ENCODE measurements around the gene ETFRF1.

The ETFRF1 gene, protein sequence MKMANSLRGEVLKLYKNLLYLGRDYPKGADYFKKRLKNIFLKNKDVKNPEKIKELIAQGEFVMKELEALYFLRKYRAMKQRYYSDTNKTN

DNA sequence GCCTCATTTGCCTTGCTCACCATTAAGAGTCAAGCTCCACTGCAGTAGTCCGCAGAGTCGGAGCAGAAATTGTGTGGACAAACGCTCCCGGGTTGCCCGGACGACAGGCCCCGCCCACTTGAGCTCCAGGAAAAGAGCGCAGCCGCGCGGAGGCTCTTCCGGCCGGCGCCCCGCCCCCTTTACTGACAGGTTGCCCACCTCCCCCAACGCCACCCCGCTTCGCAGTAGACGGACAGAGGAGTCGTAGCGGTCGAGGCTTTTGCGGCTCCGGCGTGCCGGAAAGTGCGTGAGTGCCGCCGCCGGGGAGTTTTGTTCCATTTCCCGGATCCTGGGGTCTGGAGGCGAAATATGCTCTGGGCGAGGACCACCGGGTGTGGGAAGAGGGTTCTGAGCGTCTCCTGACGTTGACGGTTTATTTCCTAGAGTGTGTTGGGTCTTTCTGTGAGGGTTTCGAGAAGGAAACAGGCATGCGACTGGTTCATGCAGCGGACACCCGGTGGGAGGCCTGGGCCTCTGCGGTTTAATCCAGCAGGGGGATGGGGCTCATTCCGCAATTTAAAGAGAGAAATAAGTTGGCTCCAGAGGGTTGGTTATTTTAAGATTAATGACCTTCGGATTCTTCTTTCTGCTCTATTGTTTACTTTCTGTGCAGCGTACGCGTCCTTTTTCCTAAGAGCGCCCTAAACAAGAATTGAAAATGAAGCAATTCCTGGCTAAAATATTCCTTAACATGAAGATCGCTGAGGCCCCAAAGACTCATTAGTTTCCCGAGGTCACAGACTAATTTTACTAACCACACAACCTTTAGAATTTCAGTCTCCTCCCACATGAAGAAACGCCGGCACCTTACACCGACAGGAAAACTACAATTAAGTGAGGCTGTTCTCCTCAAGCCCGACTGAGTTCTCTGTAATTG is at the start of gene ETFRF1, which contains the start of gene DNAI7:
Gene ETFRF1, plus strand, starts transcription at position 182 of the 916 bp plus-strand sequence. CDS start 8,720 bp downstream, outside the sequence.
Gene DNAI7, minus strand, starts transcription at position 105 of the 916 bp plus-strand sequence. Its CDS starts 82 bp downstream, at position 23.
- DNase-seq, result peak; percentile 93

DNA sequence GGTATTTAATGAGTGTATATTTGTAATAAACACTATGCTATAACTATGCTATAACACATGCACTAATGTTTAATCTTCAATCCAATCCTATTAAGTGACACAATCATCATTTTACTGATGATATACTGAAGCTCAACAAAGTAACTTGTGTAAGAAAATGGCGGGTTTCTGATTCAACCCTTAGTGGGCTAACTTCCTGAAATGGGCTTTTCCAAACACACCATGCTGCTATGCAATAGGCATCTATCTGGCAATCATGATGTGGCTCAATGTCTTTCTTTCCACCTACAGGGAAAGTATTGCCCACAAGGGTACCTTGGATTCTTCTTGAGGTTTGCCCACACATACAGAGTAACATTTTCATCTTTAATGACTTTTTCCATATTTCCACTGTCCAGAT is 48.4 kb upstream of the ETFRF1 start:
- DNase-seq, result peak; percentile 57

DNA sequence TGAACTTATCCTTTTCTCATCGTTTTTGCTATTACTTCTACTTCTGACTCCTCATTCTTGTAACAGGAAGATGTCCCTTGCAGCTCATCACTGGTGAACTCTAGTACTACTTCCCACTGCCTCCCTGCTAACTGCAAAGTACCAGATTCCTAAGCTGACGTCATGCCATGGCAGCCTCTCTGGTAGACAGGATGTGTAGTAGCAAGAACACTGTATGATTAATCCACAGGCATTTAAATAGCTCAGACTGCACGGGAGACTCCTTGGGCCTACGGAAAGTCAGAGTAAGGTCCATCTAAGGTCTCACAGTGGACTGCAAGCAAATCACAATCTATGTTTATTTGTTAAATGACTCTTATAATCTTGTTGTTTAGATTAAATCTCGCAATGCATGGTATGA is 43.6 kb upstream of the ETFRF1 start:
- peak; percentile 45 for DNase-seq

DNA sequence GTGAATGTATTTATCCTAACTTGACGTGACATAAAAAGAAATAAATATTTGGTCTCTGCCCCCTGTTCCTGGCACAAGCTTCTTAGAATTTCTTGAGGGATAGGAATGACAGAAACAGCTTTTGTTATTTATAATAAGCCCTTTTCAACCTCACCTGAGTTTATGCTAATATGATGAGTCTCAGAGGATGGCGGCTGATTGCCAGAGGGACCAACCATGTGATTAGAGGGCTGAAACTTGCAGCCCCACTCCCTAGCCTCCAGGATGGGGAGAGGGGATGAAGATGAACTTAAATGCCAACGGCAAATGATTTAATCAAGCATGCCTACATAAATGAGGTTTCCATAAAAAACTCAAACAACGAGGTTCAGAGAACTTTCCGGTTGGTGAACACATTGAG is 43.0 kb upstream of the ETFRF1 start:
- DNase-seq, result no peak

DNA sequence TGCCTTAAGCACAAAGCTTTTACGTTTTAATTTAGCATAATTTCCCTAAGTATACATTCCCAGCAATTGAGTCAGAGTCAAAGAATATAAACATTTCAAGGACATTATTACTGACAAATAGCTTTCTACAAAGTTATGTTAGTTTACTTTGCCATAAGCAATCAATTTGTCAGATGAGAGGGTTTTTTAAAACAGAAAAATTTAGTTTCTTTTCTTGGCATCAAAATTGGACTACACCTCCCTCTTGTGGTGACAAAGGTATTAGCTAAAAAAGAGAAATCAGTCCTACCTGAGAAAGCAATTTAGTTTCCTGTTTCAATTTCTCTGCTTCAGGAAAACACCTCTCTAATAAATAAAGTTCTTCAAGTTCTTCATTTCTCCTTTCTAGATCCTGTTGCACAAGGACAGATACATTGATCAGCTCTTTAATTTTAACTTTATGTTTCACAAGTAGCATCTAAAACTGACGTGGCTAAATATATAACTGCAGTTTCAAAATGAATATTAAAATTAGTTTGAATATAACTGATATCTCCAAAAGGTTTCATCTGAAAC is 39.9 kb upstream of the ETFRF1 start:
- DNase-seq, result peak; percentile 18

DNA sequence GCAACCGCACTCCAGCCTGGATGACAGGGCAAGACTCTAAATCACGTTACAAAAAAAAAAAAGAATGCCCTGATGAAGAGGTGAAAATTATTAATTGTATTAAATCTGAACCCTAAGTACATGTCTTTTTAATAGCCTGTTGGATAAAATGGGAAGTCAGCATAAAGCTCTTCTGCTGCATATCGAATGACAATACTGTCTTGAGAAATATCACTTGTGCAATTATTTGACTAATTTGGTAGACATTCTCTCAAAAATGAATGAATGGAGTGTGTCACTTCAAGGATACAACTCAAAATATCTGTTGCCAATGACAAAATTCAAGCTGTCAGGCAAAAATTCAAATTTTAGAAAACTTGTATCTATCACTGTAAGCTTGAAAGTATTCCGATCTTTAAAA is 39.0 kb upstream of the ETFRF1 start:
- peak; percentile 63 for DNase-seq

DNA sequence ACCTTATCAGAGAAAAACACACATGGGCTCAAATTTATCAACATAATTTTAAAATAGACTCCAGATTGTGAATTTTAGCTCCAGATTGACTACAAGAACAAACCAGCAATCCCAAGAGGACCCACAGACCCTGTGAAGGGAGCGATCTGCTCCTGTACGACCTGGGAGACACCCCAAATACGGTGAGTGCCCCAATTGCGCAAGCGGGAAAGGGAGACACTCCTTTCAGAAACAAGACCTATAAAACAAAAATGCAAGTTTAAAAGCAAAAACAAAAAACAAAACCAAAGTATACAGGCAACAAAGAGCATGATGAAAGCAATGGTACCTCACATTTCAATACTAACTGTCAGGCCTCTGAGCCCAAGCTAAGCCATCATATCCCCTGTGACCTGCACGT is 32.2 kb upstream of the ETFRF1 start:
- no peak for DNase-seq

DNA sequence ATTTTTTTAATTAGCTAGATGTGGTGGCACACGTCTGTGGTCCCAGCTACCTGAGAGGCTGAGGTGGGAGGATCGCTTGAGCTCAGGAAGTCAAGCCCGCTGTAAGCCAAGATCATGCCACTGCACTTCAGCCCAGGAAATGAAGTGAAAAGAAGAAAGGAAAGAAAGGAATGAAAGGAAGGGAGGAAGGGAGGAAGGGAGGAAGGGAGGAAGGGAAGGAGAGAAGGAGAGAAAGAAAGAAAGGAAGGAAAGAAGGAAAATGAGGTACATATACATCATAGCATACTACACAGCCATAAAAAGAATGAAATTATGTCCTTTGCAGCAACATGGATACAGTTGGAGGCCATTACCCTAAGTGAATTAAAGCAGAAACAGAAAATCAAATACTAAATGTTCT is 12.3 kb upstream of the ETFRF1 start:
- no peak for DNase-seq

DNA sequence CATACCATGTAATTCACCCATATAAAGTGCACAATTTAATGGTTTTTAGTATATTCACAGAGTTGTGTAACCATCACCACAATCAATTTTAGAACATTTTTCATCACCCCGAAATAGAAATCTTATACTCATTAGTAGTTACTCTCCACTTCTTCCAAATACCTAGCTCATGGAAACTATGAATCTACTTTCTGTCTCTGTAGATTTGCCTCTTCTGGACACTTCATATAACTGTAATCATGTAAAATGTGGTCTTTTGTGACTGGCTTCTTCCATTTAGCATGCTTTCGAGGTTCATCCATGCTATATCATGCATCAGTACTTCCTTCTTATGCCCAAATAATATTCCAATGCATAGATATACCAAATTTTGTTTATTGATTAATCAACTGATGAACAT is 10.9 kb upstream of the ETFRF1 start:
- no peak for DNase-seq

DNA sequence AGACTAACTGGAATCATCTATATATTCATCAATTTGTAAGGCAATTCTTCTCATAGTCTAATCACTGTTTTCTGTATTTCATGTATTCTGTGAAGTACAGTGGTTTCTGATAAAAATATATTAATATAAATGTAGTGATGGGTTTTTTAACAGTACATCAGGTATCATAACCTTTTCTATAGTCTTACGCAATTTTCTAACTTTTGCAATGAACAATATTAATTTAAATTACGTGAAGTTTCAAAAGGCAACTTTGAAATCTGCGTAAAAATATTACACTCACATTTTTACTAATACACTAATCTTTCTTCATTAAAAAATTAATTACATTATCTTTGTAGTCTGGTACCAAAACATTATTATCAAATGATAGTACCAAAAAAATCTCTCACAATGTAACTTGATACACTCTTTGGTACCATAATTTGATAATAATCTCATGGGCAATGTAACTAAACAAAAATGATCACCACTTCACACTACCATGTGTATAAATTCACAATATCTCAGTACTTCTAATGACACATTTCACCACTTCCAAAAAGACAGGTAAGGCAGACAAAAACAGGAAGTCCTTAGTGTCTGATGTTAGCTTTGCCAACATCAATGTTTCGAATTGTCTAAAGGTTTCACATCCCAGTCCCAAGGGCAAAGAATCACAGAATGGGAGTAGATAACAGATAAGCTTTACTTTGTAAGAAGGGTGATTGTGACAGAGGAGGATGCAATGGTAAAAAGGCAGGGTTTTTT is 8.8 kb upstream of the ETFRF1 start:
- DNase-seq, result no peak

DNA sequence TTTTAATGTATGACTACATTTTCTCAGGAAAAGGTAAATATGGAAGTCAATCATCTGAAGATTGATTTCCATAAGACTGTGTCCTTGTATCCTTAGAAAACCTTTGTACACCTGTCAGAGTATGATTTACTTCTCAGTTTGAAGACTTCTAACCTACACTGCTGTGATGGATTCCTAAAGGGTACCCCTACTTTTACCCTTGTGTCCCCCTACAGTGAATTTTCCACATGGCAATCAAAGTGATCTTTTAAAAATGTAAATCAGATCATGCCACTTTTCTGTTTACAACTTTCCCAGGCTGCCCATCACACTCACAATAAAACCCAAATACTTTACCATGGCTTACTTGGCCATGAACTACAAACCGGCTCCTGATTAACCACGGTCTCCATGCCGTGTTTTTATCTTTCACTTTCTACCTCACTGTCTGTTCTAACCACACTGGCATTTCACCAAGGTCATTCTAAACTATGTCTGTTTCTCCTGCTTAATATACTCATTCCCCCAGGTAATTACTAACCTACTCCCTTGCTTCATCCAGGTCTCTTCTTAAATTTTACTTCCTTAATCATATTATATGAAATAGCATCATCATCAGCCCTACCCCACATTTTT is 8.1 kb upstream of the ETFRF1 start:
- no peak for DNase-seq

DNA sequence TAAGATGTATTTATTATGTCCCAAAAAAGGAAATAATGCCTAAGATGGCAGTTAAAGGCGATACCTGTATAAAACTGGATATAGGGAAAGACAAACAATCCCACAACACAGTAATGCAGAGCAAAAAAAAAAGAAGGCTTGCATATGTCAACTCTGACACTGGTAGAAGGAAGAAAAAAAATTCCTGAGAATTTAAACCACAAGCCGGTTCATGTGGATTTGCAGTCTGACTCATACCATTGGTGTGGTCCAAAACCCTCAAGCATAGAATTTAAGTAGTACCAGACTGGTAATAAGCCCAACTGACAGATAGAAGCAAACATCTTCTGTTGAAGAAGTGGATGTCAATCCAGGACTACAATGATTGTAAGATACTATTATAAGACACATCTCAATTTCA is 7.3 kb upstream of the ETFRF1 start:
- no peak for DNase-seq

DNA sequence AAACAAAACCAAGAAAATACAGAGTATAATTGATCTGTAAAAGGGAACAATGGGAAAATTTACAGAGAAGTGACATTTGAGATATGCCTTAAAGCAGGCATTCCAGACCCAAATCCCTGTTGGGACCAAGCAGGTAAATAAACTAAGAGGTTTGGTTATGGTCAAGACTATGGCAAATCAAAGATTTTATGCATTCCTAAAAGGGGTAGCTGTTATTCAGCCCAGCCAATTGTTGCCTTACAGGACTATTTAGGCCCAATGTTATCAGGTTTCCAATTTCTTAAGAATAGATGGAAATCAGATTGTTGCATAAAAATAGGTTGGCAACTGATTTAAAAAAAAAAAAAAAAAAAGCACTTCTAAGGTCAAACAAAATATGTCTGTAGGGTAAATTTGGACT is 5.4 kb upstream of the ETFRF1 start:
- no peak for DNase-seq

DNA sequence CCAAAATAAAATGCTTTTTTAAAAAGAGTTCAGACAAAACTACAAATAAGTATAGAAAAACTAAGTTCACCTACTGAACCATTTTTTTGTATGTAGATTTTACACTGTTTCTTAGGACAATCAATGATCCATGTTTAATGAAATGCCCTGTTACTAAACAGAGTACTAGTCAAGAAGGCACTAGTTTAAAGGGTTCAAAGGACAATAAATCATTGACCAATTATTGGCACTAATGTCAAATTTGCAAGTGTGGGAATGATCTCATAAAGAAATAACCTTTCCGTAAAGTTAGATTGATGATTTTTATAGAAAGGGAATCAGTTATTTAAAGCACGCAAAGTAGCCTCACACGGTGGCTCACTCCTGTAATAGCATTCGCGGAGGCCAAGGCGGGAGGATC is 4.2 kb upstream of the ETFRF1 start:
- DNase-seq, result no peak

DNA sequence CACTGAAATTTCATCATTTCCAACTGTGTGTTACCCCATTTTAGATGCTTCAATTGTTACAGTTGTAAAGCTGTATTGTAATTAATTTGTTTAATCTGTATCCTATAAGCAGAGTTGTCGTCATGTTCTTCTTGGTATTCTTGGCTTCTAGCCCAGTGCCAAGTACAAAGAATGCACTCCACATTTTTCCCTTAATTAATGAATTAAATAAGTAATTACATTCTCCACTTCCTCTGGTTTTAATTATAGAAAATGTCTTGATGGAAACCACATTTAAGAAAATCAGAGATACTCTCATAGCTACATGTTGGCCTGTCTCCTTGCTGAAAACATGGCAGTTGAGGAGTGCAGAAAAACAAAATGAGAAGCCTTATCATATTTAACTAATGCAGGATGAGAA is 823 bp upstream of the ETFRF1 start:
- DNase-seq, result no peak

DNA sequence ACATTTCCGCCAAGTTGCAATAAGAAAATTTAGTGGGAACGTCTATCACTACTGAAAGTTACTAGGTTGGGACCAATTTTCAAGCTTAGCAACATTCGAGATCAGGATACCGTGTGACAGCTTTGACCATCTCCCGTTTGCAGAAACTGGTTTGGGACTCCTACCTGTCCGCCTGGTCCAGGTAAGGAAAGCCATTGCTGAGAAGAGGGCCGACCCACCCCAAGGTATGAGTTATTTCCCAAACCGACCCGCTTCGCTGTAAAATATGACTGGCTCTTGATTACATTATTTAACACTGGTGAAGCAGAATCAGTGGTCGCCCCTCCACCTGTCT is 348 bp upstream of the ETFRF1 start:
- DNase-seq, result no peak

DNA sequence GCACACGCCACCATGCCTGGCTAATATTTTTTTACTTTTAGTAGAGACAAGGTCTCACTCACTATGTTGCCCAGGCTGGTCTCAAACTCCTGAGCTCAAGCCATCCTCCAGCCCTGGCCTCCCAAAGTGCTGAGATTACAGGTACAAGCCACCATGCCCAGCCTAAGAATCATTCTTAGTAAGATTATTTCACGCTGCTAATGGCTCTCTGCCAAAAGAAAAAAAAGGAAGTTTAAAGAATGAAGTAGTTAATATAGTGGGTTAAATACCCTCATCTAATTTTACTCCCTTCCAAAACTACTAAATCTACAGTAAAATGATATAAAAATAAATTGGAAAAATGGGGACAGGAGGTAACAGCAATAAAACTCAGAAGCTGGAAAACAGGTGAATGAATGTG is 2.6 kb downstream of the ETFRF1 start:
- no peak for DNase-seq

DNA sequence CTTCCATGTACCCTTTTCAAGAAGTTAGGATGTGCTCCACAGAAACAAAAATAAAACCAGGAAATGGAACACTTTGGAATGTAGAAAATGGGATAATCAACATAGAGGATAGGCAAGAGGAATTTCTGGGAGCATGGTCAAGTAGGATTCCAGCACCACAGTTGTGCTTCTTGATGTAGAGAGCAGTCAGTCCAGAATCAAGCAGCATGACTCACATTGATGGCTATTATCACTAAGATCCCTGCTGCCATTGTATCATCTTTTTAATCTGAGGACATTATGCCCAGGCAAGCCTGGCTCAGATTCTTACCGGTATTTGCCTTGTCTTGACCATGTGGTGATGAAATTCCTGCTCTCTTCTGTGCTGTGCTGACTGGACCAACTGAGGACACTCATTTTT is 5.7 kb downstream of the ETFRF1 start:
- DNase-seq, result no peak

DNA sequence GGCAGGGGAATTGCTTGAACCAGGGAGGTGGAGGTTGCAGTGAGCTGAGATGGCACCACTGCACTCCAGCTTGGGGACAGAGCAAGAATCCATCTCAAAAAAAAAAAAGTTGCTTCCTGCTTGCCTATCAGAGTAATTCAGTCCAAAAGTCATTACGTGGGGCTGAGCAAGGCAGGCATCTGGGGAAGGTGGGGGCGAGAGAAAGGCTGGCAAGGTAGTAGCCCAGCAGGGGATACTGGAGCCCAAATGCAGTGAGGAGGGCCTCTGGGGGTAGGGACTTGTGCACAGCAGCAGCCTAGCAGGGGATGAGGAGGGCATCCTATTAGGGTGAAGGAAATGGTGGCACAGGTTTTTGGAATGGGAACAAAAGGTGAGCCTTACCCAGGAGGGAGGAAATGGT is 7.1 kb downstream of the ETFRF1 start:
- no peak for DNase-seq

DNA sequence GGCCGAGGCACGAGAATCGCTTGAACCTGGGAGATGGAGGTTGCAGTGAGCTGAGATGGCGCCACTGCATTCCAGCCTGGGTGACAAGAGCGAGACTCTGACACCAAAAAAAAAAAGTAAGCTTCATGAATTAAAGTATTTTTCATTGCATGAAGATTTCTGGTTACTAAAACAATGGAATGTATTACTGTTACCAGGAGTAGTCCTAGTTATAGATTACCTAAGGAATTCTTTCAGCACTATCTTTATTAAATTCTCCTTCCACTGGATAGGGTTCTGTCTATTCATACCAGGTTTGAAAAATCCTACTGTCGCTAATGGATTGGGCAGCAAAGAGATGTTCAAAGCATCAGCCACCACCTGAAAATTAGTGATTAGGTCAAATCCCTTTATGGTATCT is 12.4 kb downstream of the ETFRF1 start:
- no peak for DNase-seq

DNA sequence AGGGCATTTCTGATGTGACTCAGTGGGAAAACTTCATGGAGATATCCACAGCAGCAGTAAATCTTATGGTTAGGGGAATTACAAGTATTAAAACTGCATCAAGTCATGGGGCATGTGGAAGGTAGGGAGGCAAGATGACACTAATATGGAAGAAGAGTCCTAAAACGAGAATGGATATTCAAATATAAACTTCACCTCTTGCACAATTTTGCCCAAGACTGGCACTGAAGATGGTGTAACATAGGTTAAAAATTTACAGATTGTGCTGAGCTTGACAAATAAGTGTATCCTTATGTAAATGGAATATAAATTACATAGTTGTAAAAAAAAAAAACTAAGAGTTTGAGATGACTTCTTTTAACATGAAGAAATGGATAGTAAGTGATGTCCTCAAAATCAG is 12.8 kb downstream of the ETFRF1 start:
- no peak for DNase-seq

DNA sequence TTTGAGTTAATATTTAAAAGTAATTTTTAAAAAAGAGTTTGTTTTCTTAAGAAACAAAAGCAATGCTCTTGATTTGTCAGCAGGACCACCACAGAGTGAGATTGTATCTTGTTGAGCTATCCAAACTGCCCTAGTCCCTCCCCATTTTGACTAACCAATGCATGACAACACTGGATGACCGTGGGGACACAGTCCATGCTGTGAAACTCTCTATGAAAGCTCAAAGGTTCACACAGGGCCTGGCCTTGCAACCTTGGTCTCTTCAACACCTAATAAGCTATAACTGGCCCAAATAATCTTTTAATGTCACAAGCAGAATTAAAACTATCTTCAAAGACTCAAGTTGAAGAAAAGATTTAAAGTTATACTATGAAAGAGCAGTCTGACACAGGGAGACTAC is 13.5 kb downstream of the ETFRF1 start:
- DNase-seq, result no peak

DNA sequence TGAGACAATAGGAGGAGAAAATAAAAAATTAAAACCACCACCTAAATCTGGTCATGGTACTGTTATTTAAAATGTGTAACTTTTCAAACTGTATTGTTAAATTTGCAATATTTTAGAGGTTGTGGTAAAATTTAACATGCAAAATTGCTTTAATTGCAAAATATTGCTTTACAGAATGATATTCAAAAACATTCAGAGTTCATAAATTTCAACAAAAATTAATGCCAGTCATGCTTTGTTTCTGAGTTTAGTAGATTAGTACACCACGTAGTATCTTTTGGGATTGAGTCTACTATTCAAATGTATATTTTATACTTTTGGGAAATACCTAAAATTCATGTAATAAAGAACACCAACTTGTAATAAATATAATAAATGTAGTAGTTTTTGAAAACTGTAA is 18.3 kb downstream of the ETFRF1 start:
- DNase-seq, result no peak
